ENCODE measurements around the gene TFPI2.

- no peak for TF ChIP-seq CTCF (IDR thresholded peaks at IDR 0.05; ENCODE audit: insufficient read depth, low read length)
- no peak for TF ChIP-seq POLR2AphosphoS5 (IDR thresholded peaks at IDR 0.05; ENCODE audit: low read depth)
- TF ChIP-seq, protein P1, sequence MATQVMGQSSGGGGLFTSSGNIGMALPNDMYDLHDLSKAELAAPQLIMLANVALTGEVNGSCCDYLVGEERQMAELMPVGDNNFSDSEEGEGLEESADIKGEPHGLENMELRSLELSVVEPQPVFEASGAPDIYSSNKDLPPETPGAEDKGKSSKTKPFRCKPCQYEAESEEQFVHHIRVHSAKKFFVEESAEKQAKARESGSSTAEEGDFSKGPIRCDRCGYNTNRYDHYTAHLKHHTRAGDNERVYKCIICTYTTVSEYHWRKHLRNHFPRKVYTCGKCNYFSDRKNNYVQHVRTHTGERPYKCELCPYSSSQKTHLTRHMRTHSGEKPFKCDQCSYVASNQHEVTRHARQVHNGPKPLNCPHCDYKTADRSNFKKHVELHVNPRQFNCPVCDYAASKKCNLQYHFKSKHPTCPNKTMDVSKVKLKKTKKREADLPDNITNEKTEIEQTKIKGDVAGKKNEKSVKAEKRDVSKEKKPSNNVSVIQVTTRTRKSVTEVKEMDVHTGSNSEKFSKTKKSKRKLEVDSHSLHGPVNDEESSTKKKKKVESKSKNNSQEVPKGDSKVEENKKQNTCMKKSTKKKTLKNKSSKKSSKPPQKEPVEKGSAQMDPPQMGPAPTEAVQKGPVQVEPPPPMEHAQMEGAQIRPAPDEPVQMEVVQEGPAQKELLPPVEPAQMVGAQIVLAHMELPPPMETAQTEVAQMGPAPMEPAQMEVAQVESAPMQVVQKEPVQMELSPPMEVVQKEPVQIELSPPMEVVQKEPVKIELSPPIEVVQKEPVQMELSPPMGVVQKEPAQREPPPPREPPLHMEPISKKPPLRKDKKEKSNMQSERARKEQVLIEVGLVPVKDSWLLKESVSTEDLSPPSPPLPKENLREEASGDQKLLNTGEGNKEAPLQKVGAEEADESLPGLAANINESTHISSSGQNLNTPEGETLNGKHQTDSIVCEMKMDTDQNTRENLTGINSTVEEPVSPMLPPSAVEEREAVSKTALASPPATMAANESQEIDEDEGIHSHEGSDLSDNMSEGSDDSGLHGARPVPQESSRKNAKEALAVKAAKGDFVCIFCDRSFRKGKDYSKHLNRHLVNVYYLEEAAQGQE (IDR thresholded peaks at IDR 0.05; ENCODE audit: insufficient replicate concordance, low read depth), result no peak
- TF ChIP-seq SPI1 (IDR thresholded peaks at IDR 0.05; ENCODE audit: borderline replicate concordance, low read depth), result no peak
- TF ChIP-seq GABPA (IDR thresholded peaks at IDR 0.05; ENCODE audit: low read depth), result no peak
Observed at GRCh38 chr7:93897680-93898079, 7.1 kb upstream of the TFPI2 start.

Measured in HL-60 (cell line).